ENCODE measurements around the gene FAM184B.

Gene FAM184B

DNA sequence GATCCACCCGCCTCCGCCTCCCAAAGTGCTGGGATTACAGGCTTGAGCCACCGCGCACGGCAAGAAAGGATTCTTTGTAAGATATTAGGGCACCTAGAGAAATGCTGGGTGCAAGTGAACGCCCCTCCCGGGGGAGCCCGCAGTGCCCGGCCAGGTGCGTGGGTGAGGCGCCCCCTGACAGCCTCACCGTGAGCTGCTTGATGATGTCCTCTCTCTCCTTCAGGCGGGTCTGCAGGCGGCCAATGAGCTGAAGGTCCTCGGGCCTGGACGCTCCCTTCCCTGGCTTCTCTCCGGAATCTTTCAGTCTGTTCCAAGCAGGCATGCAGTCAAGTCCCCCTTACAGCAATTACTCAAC, 145.1 kb downstream of the FAM184B start:
- DNase-seq (ENCODE audit: low read depth in 2 of 2): no peak

GRCh38 chr4:17635056-17635455, 146.4 kb downstream of the FAM184B start:
- no peak for DNase-seq (ENCODE audit: low read depth in 2 of 2)

DNA sequence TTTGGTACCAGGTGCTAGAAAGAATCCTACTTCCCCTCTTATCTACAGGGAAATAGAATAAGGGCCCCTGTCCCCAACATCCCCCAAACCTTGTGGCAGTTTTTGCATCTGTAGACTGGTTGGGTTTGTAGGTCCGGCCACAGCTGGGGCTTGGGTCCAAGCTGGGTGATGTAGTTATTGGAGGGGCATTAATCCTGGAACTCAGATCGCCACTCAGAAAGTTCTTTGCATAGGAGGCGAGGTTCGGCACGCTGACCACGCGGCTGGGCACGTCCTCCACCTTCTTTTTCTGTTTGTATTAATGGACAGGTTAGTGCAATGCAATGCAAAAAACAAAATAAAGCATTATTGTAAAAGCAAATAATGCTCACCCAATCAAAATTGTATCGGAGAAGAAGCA, 147.8 kb downstream of the FAM184B start:
- no peak for DNase-seq (ENCODE audit: low read depth in 2 of 2)

DNA sequence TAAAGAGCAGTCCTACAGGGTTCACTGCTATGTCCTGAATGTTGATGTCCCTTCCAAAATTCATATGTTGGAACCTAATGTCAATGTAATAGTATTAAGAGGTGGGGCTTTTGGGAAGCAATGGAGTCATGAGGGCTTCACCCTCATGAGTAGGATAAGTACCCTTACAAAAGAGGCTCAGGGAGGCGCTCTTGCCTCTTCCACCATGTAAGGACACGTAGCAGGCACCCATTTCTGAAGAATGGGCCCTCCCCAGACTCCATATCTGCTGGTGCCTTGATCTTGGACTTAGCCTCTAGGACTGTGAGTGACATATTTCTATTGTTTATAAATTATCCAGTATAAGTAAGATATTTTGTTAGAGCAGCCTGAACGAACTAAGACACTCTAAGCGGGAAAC, 151.2 kb downstream of the FAM184B start:
- no peak for DNase-seq (ENCODE audit: low read depth in 2 of 2)

DNA sequence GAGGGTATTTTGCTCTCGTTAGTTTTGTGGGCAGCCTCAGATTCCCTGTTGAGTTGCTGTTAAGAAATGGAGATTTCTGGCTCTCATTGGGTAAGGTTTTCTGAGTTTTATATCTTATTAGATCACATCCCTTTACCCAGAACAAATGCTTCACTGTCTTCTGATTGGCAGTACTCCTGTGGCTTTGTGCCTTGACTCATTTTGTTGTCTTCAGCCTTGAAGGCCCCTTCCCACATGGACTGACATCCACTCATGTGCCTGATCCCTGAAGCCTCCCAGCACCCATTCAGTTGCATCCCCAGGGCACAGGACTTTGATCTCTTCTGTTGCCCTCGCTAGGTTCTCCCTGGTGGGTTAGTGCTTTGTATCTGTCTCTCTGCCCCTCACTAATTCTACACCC, 156.6 kb downstream of the FAM184B start:
- no peak for DNase-seq (ENCODE audit: low read depth in 2 of 2)

- DNase-seq (ENCODE audit: low read depth in 2 of 2): no peak
Observed at GRCh38 chr4:17623451-17624001, 157.9 kb downstream of the FAM184B start.

DNA sequence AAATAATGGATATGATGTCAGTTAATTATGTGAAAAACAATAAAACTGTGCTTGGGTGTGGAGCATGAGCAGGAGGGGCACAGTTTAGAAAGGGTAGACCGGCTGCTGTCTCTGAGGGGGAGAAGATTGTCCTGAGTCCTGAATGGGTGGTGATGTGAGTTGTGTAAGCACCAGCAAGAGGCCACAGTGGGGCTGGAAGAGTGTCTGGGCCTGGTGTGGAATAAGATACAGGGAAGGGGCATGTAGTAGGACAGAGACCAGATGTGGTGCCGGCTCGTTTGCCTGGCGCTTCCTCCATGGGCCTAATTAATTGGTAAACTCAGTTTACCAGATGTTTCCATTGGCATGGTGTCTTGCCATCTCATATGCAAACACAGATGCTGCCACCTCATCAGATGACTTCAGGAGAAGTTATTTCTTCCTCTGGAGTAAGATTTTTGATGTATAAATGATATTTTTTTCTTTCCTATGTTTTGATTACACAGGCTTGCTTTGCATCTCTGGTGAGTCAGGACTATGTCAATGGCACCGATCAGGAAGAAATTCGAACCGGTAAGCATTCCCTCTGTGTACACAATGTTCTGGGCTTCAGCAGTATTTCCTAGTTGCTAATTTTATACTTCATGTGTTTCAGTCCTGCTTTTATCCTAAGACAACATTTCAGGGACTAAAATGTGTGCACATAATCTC, 161.9 kb downstream of the FAM184B start:
- no peak for DNase-seq (ENCODE audit: low read depth in 2 of 2)

DNA sequence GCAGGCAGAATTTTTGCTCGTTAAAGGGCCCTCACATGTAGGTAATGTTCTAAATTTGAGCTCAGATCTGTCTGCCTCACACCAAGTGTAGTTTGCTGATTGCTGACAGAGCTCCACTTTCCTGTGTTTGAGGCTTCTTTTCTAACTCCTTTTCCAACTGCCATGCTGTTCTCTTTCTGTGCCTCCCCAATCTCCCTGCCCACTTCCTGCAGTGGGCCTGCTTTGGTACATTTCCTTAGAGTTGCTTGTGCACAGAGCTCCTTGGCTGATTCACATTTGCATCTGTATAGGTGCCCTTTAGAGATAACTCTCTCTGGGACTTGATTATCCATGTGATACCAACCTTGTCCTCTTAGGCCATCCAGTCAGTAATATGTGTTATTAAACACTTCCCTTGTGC, 162.5 kb downstream of the FAM184B start:
- DNase-seq (ENCODE audit: low read depth in 2 of 2): no peak

- DNase-seq (ENCODE audit: low read depth in 2 of 2): no peak
Observed at GRCh38 chr4:17616283-17616682, 165.1 kb downstream of the FAM184B start.

DNA sequence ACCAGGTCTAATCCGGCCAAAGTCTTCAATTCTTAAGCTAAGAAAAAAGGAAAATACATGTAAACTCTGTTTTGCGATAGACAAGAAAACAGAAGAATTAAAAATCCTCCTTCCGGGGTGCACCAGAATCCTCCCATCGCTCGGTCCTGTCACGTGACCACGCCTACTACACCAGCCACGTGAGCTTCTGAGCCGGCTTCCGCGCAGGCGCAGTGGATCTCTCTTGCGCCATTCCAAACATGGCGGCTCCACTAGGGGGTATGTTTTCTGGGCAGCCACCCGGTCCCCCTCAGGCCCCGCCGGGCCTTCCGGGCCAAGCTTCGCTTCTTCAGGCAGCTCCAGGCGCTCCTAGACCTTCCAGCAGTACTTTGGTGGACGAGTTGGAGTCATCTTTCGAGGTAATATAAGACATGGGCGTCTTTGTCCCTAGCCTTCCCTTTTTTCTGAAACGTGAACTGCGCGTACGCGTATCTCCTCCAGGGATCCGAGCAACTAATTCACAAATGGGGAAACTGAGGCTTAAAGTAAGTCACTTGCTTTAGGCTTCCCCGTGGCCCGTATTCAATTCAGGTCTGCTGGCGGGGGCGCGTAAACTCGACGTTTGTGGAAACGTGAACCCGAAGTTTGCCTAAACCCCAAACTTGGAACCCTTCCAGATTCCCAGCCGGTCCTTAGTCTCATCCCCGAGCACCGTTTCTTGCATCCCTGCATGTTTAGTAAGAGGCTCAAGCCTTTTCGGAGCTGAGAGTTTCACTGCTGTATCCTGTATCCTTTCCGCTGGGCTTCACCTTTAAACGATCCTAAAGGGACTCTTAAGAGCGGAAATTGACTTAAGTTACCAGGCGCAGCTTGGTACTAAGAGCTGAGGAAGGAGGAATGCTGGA, 166.8 kb downstream of the FAM184B start, which contains the start of gene MED28:
Gene MED28 (plus strand): TSS at position 226 of the 884 bp plus-strand sequence. CDS start 14 bp downstream, at position 240.
- peak; percentile 92 to 93 for DNase-seq (ENCODE audit: low read depth in 2 of 2)

DNA sequence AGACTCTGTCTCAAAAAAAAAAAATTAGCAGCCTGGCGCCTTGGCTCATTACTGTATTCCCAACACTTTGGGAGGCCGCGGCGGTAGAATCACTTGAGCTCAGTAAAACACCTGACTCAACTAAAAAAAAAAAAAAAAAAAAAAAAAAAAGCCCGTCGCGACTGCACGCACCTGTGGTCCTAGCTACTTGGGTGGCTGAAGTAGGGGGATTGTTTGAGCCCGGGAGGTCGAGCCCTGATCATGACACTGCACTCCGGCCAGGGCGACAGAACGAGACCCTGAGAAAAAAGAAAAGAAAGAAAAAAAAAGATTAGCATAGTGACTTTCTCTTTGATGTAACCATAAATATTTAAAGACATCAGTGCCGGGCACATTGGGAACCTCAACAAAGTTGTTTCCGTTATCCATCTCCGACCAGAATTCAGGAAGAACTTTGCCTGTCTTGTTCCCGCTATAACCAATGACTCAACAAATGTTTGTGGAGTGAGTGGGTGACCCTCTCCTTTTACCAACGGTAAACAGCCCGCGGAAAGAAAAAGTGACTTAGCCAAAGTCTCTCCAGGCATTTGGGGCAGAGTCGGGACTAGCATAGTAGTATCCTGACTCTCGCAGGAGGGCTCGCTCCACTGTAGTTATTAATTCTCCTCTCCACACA, 167.5 kb downstream of the FAM184B start:
- DNase-seq (ENCODE audit: low read depth in 2 of 2): peak; percentile 4 to 6

- DNase-seq (ENCODE audit: low read depth in 2 of 2): no peak
Observed at GRCh38 chr4:17605236-17605635, 176.2 kb downstream of the FAM184B start.

- no peak for DNase-seq (ENCODE audit: low read depth in 2 of 2)
Observed at GRCh38 chr4:17599826-17600225, 181.6 kb downstream of the FAM184B start.

DNA sequence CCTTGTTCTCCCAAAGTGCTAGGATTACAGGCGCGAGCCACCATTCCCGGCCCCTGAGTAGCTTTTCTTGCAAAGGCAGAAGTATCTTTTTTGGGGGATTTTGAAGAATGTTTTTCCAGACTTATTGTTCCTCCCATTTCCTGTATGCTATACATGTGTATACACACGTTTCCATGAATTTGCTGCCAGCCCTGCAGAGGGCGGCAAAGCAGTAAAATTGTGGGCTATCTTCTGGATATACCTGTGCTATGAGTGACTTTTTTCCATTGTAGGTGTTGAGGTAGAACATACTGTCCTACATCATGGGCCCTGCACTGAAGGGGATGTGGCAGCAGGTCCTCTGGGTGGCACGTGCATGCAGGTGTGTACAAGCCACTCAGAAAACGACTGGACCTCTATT, 183.9 kb downstream of the FAM184B start:
- no peak for DNase-seq (ENCODE audit: low read depth in 2 of 2)

GRCh38 chr4:17595471-17596005, 185.9 kb downstream of the FAM184B start:
- no peak for DNase-seq (ENCODE audit: low read depth in 2 of 2)

DNA sequence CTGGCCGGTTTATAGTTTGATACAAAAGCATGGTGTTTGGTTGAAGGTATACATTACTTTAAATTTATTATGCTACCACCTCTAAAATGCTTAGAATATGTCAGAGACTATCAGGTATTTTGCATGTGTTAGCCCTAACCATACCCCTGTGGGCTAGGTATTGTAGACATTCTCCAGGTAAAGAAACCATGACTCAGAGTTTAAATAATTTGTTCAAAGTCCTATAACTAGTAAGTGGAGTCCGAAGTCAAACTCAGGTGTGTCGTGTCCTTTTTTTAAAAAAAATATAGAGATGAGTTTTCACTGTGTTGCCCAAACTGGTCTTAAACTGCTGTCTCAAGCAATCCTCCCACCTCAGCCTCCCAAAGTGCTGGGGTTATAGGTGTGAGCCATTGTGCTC, 192.1 kb downstream of the FAM184B start:
- no peak for DNase-seq (ENCODE audit: low read depth in 2 of 2)

- DNase-seq (ENCODE audit: low read depth in 2 of 2): no peak
Observed at GRCh38 chr4:17587094-17587822, 194.2 kb downstream of the FAM184B start.

DNA sequence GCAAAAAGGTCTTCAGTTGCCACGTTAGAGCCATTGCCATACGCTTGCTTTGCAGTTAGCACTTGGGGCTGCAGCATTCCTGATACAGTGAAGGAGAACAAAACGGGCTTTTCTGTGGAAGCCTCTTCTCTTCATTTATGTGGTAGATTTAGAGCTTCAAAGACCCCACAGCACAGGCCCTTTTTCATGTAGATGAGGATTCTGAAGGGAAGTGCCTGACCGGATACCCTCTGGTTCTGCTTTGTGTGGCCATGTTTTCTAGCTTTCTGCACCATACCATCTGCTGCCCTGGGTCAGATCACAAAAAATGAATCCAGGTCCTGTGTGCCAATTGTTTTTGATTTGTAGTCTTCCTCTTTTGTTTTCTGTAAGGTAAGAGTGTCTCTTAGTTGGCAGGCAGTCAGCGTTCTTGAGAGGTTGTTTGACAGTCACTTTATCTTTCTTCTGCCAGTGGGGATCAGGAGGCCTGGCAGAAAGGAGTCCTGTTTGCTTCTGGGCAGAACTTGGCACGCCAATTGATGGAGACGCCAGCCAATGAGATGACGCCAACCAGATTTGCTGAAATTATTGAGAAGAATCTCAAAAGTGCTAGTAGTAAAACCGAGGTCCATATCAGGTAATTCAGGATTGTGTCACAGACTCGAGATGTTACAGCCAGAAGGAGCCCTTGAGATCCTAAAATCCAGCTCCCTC, 196.8 kb downstream of the FAM184B start:
- no peak for DNase-seq (ENCODE audit: low read depth in 2 of 2)

DNA sequence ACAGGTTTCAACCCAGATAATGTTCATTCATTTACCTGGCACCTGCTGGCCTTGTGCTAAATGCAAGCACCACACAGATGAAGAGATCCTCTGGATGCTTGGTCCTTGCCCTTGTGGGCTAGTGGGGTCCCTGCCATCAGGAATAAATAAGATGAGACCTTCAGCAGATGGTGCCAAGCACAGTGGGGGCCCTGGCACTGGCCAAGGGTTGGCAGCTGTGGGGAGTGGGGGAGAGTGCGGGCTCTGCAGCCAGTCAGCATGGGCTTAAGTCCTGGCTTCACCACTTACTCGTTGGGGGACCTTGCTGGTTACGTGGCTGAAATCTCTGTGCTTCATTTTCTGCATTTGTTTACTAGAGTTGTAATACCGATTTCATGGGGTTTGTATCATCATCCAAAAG, 197.5 kb downstream of the FAM184B start:
- DNase-seq (ENCODE audit: low read depth in 2 of 2): no peak

DNA sequence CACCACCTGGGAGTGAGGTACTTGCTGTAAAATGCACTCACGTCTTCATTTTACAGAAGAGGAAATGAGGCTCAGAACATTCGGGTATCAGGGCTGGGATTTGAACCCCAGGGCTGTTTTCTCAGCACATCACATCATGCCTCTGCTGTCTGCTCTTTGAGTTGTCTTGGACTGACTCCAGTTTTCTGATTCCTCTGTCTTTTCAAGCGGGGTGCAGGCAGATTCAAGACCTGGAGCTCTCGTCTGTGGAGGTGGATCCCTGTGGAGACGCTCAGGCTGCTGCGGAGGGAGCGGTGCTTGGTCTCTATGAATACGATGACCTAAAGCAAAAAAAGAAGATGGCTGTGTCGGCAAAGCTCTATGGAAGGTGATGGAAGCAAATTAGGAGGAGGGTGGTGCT, 198.1 kb downstream of the FAM184B start:
- no peak for DNase-seq (ENCODE audit: low read depth in 2 of 2)

DNA sequence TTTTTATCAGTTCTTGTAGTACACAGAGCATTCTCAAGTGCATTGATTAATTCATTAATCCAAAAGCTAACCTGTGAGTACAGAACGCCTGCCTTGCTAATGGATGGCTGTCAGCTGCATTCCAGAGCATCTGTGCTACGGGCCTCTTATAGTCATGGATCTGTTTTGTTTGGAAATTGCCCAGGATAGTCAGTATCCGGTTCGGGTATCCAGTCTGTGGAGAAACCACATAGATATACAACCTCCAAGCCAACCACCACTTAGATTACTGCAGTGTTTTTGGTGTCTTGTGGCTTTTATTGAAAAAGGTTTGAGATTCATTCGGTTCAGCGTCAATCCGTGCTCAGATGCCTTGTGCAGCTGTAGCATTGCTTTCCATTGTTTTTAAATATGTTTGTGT, 200.5 kb downstream of the FAM184B start:
- no peak for DNase-seq (ENCODE audit: low read depth in 2 of 2)
